ENCODE data around the gene KDELR3. TPM values are rescaled to one million over a fixed set of nuclear protein-coding genes. Genes with fewer than 3 reads are reported as not detected.

Gene KDELR3
- total RNA-seq, 1 experiment from 2014 or later, result 11.6 TPM

DNA sequence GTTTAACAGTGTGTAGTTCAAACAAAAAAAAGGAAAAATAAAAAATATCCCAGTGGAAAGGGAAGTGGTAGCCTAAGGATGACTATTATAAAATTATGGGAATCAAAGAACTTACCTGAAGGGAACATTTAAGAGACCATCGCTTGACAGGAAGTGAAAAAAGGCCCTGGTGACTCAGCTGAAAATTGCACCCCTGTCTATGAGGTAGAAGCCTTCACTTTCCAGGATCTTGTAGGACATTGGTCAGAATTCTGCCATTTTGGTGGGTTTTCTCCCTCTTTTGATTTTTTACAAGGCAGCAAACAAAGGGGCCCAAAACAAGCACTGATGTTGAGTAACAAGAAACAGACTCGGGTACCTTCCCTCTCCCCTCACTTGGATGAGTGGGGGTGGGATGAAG is 22.6 kb downstream of the KDELR3 start:
- Histone ChIP-seq H3K27me3 (ENCODE audit: control insufficient read depth, insufficient read depth, low read length) (no peaks in the 10 kb centered on the region), H3K36me3 (ENCODE audit: control insufficient read depth, insufficient read depth, low read length) (peaks cover 72% of the 10 kb centered on the region), H3K4me3 (ENCODE audit: low read depth in 2 of 2, low read length in 2 of 2) (no peak overlapping the region), H3K4me1 (ENCODE audit: control insufficient read depth, insufficient read depth, low read length) (no peaks in the 10 kb centered on the region; the same call in 1 of the 2 replicates), H3K27ac (ENCODE audit: low read length) (0 out of 2 replicates have a peak overlapping the region, but pooled peaks have one; percentile 29), H3K9me3 (ENCODE audit: control insufficient read depth, insufficient read depth, low read depth, low read length) (no peaks in the 10 kb centered on the region)
- intact Hi-C loops (cut with micrococcal nuclease; ENCODE audit: unreplicated experiment), result no loop called here
- ChIA-PET CTCF (interaction anchor here (0.6 kb wide), 1 partner anchor 434 kb away, joined by 4 read pairs; no protein-coding TSS in a partner anchor), POLR2A (no interaction called here)
- no peak for DNase-seq (ENCODE audit: low read depth, low spot score)
- no peak for ATAC-seq
- TSS peak; percentile 6 for BruUV-seq (replicated peaks)
- no peak for TF ChIP-seq SIN3A (IDR thresholded peaks at IDR 0.05; ENCODE audit: borderline replicate concordance, insufficient read depth, low read depth, low read length)
- in situ Hi-C loops (cut with HindIII; ENCODE audit: low pct_unique_long_range_greater_than_20kb, low sequenced_read_pairs), result no loop called here

DNA sequence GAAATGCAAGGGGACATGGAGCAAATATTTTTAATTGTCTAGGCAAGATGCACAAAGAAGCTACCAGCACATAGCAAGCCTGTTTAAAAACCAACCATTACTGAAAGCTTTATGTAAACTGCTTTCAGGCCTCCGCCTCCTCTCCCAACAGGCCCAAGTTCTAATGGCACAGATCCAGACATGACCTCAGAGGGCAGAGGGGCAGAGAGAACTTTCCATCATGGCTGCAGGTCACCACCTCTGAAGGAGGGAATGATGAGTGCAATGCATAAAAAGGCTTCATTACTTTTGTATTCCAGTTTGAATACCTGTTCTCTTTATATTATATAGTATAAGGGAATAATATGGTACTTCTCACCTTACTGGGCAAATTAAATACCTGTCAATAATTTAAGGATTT is 23.0 kb downstream of the KDELR3 start:
- CTCF ChIA-PET, result interaction anchor here (0.6 kb wide), 1 partner anchor 435 kb away, joined by 4 read pairs; no protein-coding TSS in a partner anchor
- Histone ChIP-seq H3K4me3 (ENCODE audit: low read depth in 2 of 2, low read length in 2 of 2) (no peak overlapping the region), H3K27ac (ENCODE audit: low read length) (no peak overlapping the region), H3K36me3 (ENCODE audit: control insufficient read depth, insufficient read depth, low read length) (peaks cover 73% of the 10 kb centered on the region), H3K4me1 (ENCODE audit: control insufficient read depth, insufficient read depth, low read length) (no peaks in the 10 kb centered on the region; the same call in 1 of the 2 replicates), H3K27me3 (ENCODE audit: control insufficient read depth, insufficient read depth, low read length) (no peaks in the 10 kb centered on the region), H3K9me3 (ENCODE audit: control insufficient read depth, insufficient read depth, low read depth, low read length) (no peaks in the 10 kb centered on the region)
- POLR2A ChIA-PET, result no interaction called here
- intact Hi-C loops (cut with micrococcal nuclease; ENCODE audit: unreplicated experiment), result no loop called here
- ATAC-seq (no peak), DNase-seq (ENCODE audit: low read depth, low spot score) (no peak)
- in situ Hi-C loops (cut with HindIII; ENCODE audit: low pct_unique_long_range_greater_than_20kb, low sequenced_read_pairs), result no loop called here
- TF ChIP-seq TCF7L2 (IDR thresholded peaks at IDR 0.05; ENCODE audit: low read depth, low read length), result no peak
- TF ChIP-seq CTCF (IDR thresholded peaks at IDR 0.05), result no peak
- no peak for TF ChIP-seq SIN3A (IDR thresholded peaks at IDR 0.05; ENCODE audit: borderline replicate concordance, insufficient read depth, low read depth, low read length)
- TF ChIP-seq POLR2AphosphoS5 (IDR thresholded peaks at IDR 0.05; ENCODE audit: low read depth, low read length), result no peak; the same call in 1 of the 2 replicates
- TF ChIP-seq REST (IDR thresholded peaks at IDR 0.05; ENCODE audit: insufficient read depth in 1 of 2, low read depth in 2 of 2, low read length in 1 of 2), result no peak
- BruUV-seq (replicated peaks), result no TSS peak

DNA sequence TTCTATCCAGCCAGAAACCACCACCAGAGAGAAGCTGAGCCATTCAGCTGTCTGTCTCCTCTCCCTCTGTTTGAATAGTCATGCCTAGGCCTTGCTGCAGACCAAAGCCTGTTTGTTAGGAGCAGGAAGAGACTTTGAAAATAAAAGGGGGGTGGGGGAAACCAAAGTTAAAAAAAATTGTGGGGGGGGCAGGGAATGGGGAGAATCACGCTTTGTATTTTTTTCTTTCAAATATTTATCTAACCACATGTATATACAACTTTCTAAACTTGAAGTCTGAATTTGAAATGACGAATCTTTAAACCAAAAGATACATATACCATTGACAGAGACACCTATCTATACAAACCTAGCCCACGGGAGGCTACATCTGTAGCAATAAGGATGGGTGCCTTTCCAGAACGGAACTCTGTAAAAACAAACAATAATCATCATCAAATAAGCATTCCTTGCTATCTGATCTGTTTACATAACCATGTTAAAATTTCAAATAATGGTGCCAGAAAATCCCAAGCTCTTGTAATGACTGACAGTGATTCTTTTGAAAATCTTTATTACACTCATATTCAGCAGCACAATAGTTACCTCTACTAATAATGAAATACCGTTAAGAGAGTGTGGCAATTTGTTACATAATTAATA is 23.9 kb downstream of the KDELR3 start:
- H3K4me3 ChIP-seq (ENCODE audit: low read depth in 2 of 2, low read length in 2 of 2), result no peak overlapping the region
- TF ChIP-seq POLR2AphosphoS5 (IDR thresholded peaks at IDR 0.05; ENCODE audit: low read depth, low read length), result no peak
- no peak for TF ChIP-seq REST (IDR thresholded peaks at IDR 0.05; ENCODE audit: insufficient read depth in 1 of 2, low read depth in 2 of 2, low read length in 1 of 2)
- no peak for TF ChIP-seq SIN3A (IDR thresholded peaks at IDR 0.05; ENCODE audit: borderline replicate concordance, insufficient read depth, low read depth, low read length)
- no peak for TF ChIP-seq TCF7L2 (IDR thresholded peaks at IDR 0.05; ENCODE audit: low read depth, low read length)
- TF ChIP-seq CTCF (IDR thresholded peaks at IDR 0.05), result no peak
- peaks cover 70% of the 10 kb centered on the region for H3K36me3 ChIP-seq (ENCODE audit: control insufficient read depth, insufficient read depth, low read length)
- BruUV-seq (replicated peaks), result no TSS peak
- no peaks in the 10 kb centered on the region for H3K27me3 ChIP-seq (ENCODE audit: control insufficient read depth, insufficient read depth, low read length)
- in situ Hi-C loops (cut with HindIII; ENCODE audit: low pct_unique_long_range_greater_than_20kb, low sequenced_read_pairs) (no loop called here), intact Hi-C loops (cut with micrococcal nuclease; ENCODE audit: unreplicated experiment) (no loop called here)
- POLR2A ChIA-PET, result no interaction called here
- H3K4me1 ChIP-seq (ENCODE audit: control insufficient read depth, insufficient read depth, low read length), result no peaks in the 10 kb centered on the region; the same call in 1 of the 2 replicates
- no peak overlapping the region for H3K27ac ChIP-seq (ENCODE audit: low read length)
- H3K9me3 ChIP-seq (ENCODE audit: control insufficient read depth, insufficient read depth, low read depth, low read length), result no peaks in the 10 kb centered on the region
- CTCF ChIA-PET, result no interaction called here
- no peak for DNase-seq (ENCODE audit: low read depth, low spot score)
- ATAC-seq, result no peak

Measured in Panc1 (cell line).